ENCODE measurements around the gene POU3F2. TPM values are rescaled to one million over a fixed set of nuclear protein-coding genes. Genes with fewer than 3 reads are reported as not detected.

Gene POU3F2
- total RNA-seq, 2 donors from 2014 or later: 0.07 TPM; not detected in 1

GRCh38 chr6:98836025-98836961 lies 1.9 kb downstream of the POU3F2 start:
- H3K9ac ChIP-seq (ENCODE audit: extremely low read depth, low read length, poor library complexity, severe bottlenecking): no peak overlapping the region
- Mint-ChIP-seq H3K36me3 (ENCODE audit: low read depth) (no peaks in the 10 kb centered on the region), H3K4me1 (peaks cover 23% of the 10 kb centered on the region), H3K4me3 (peak overlapping the region; percentile 60), H3K9me3 (no peaks in the 10 kb centered on the region), H3K27ac (no peak overlapping the region), H3K27me3 (ENCODE audit: insufficient read depth) (peaks cover 97% of the 10 kb centered on the region)
- DNase-seq: no peak
- H3K36me3 ChIP-seq (ENCODE audit: control insufficient read depth, insufficient read depth, low read length): no peaks in the 10 kb centered on the region
- H3K27ac ChIP-seq (ENCODE audit: low read depth, low read length): peak overlapping the region; percentile 78
- no peaks in the 10 kb centered on the region for H3K9me3 ChIP-seq (ENCODE audit: control insufficient read depth, low read length)
- H3K27me3 ChIP-seq (ENCODE audit: control insufficient read depth, insufficient read depth, low read length, poor library complexity, severe bottlenecking): peaks cover 92% of the 10 kb centered on the region
- TF ChIP-seq CTCF (conservative IDR thresholded peaks at IDR 0.05): no peak
- peaks cover 5% of the 10 kb centered on the region for H3K4me1 ChIP-seq (ENCODE audit: control insufficient read depth, insufficient read depth, low read length)
- peak overlapping the region; percentile 75 for H3K4me3 ChIP-seq (ENCODE audit: low read length)
- 3 to 14% methylated on average over 7 to 23 of the region's 23 CpGs for WGBS, 2 experiments (ENCODE audit: insufficient coverage in 1 of 2, insufficient read length in 1 of 2)

GRCh38 chr6:98836962-98837944 lies 2.9 kb downstream of the POU3F2 start:
- Histone ChIP-seq H3K9ac (ENCODE audit: extremely low read depth, low read length, poor library complexity, severe bottlenecking) (no peak overlapping the region), H3K27ac (ENCODE audit: low read depth, low read length) (peak overlapping the region; percentile 71), H3K27me3 (ENCODE audit: control insufficient read depth, insufficient read depth, low read length, poor library complexity, severe bottlenecking) (peaks cover 92% of the 10 kb centered on the region), H3K4me1 (ENCODE audit: control insufficient read depth, insufficient read depth, low read length) (peaks cover 4% of the 10 kb centered on the region), H3K36me3 (ENCODE audit: control insufficient read depth, insufficient read depth, low read length) (no peaks in the 10 kb centered on the region), H3K4me3 (ENCODE audit: low read length) (peak overlapping the region; percentile 75), H3K9me3 (ENCODE audit: control insufficient read depth, low read length) (no peaks in the 10 kb centered on the region)
- H3K4me3 Mint-ChIP-seq: no peak overlapping the region
- peaks cover 97% of the 10 kb centered on the region for H3K27me3 Mint-ChIP-seq (ENCODE audit: insufficient read depth)
- H3K9me3 Mint-ChIP-seq: no peaks in the 10 kb centered on the region
- no peak overlapping the region for H3K27ac Mint-ChIP-seq
- DNase-seq: no peak
- WGBS, 2 experiments (ENCODE audit: insufficient coverage in 1 of 2, insufficient read length in 1 of 2): 0 to 8% methylated on average over 6 to 8 of the region's 9 CpGs
- no peaks in the 10 kb centered on the region for H3K36me3 Mint-ChIP-seq (ENCODE audit: low read depth)
- peaks cover 20% of the 10 kb centered on the region for H3K4me1 Mint-ChIP-seq
- TF ChIP-seq CTCF (conservative IDR thresholded peaks at IDR 0.05): no peak

- H3K36me3 Mint-ChIP-seq (ENCODE audit: low read depth): no peaks in the 10 kb centered on the region
- H3K4me1 Mint-ChIP-seq: peaks cover 21% of the 10 kb centered on the region
- Histone ChIP-seq H3K36me3 (ENCODE audit: control insufficient read depth, insufficient read depth, low read length) (no peaks in the 10 kb centered on the region), H3K9me3 (ENCODE audit: control insufficient read depth, low read length) (no peaks in the 10 kb centered on the region), H3K27me3 (ENCODE audit: control insufficient read depth, insufficient read depth, low read length, poor library complexity, severe bottlenecking) (peaks cover 92% of the 10 kb centered on the region), H3K4me3 (ENCODE audit: low read length) (no peak overlapping the region), H3K27ac (ENCODE audit: low read depth, low read length) (no peak overlapping the region), H3K9ac (ENCODE audit: extremely low read depth, low read length, poor library complexity, severe bottlenecking) (no peak overlapping the region), H3K4me1 (ENCODE audit: control insufficient read depth, insufficient read depth, low read length) (peaks cover 4% of the 10 kb centered on the region)
- TF ChIP-seq CTCF (conservative IDR thresholded peaks at IDR 0.05): no peak
- H3K4me3 Mint-ChIP-seq: no peak overlapping the region
- DNase-seq: no peak
- peaks cover 97% of the 10 kb centered on the region for H3K27me3 Mint-ChIP-seq (ENCODE audit: insufficient read depth)
- no peaks in the 10 kb centered on the region for H3K9me3 Mint-ChIP-seq
- no peak overlapping the region for H3K27ac Mint-ChIP-seq
- WGBS, 2 experiments (ENCODE audit: insufficient coverage in 1 of 2, insufficient read length in 1 of 2): 8 to 11% methylated on average over 3 to 4 of the region's 4 CpGs
Measured at GRCh38 chr6:98838032-98838431, 3.7 kb downstream of the POU3F2 start.

Data from endodermal cell (in vitro differentiated cells).